Stimulated activated naive CD8-positive, alpha-beta T cell treated with anti-CD3 and anti-CD28 coated beads, Interleukin-15, Interleukin-2, amounts not matched to agents 100 ng/mL and 50 ng/mL, for 24 hours (primary cell): ENCODE data around the gene NDUFB8.

Source experiments
- H3K27ac Mint-ChIP-seq: one replicate; pipeline ENCODE4 v1.8.0; 2021; ENCODE audit warnings: mild to moderate bottlenecking, mixed read lengths
- H3K27me3 Mint-ChIP-seq: one replicate; pipeline ENCODE4 v1.8.0; 2021; ENCODE audit warnings: mixed read lengths
- H3K36me3 Mint-ChIP-seq: one replicate; pipeline ENCODE4 v1.8.0; 2021; ENCODE audit warnings: low read depth, mixed read lengths
- H3K4me1 Mint-ChIP-seq: one replicate; pipeline ENCODE4 v1.8.0; 2021; ENCODE audit warnings: low read depth, mixed read lengths
- H3K4me3 Mint-ChIP-seq: one replicate; pipeline ENCODE4 v1.8.0; 2021; ENCODE audit warnings: mild to moderate bottlenecking, mixed read lengths
- H3K9me3 Mint-ChIP-seq: one replicate; pipeline ENCODE4 v1.8.0; 2021; ENCODE audit warnings: mixed read lengths

Gene NDUFB8

GRCh38 chr10:100480002-100480401, 49.7 kb downstream of the NDUFB8 start:
- Mint-ChIP-seq H3K9me3 (no peaks in the 10 kb centered on the region), H3K4me1 (peaks cover 3% of the 10 kb centered on the region), H3K36me3 (no peaks in the 10 kb centered on the region), H3K27ac (no peak overlapping the region), H3K4me3 (no peak overlapping the region), H3K27me3 (peaks cover 27% of the 10 kb centered on the region)

DNA sequence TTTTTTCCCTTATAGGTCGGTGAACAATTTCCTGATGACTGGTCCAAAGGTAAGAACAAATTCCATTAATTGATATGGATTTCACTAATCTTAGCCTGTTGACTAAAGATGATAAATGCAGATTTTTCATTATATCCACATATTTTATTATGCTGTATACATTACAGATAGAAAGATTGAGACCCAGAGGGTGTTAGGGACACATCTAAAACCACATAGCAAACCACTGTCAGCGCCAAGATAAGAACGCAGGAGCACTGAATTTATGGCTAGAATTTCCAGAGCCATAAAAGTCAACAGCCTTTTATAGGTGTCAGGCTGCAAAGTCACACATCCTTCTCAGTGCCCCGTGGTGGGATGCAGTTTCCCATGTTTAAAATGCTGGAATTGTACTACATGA, 50.6 kb downstream of the NDUFB8 start:
- Mint-ChIP-seq H3K27me3 (peaks cover 27% of the 10 kb centered on the region), H3K4me1 (peaks cover 3% of the 10 kb centered on the region), H3K36me3 (no peaks in the 10 kb centered on the region)

GRCh38 chr10:100477970-100478369, 51.7 kb downstream of the NDUFB8 start:
- no peak overlapping the region for H3K27ac Mint-ChIP-seq
- H3K4me1 Mint-ChIP-seq: peaks cover 3% of the 10 kb centered on the region
- no peaks in the 10 kb centered on the region for H3K9me3 Mint-ChIP-seq

More for the DNA sequence above, 50.6 kb downstream of the NDUFB8 start:
- Mint-ChIP-seq H3K9me3 (no peaks in the 10 kb centered on the region), H3K4me3 (no peak overlapping the region), H3K27ac (no peak overlapping the region)

More at GRCh38 chr10:100477970-100478369, 51.7 kb downstream of the NDUFB8 start:
- Mint-ChIP-seq H3K36me3 (no peaks in the 10 kb centered on the region), H3K27me3 (peaks cover 30% of the 10 kb centered on the region), H3K4me3 (no peak overlapping the region)
